HCT116 (cell line): ENCODE measurements around the gene RBMS1. TPM values are rescaled to one million over a fixed set of nuclear protein-coding genes. Genes with fewer than 3 reads are reported as not detected.

Experiments
- ATAC-seq: fragments of 200-7000 bp; cut with Tn5 transposase; 2 replicates; pipeline ENCODE4 v1.9.1; 2020; ENCODE audit warnings: mild to moderate bottlenecking, moderate library complexity
- BruUV-seq: library from RNA; stranded (reverse); fragments of 400-500 nt; replicated peaks from 2 replicates; lab custom pipeline; 2021; lab: Mats Ljungman, UMichigan
- CTCF ChIA-PET: fragments of 300-600 bp; sonication (Branson Sonifier 250); formaldehyde crosslinking; loops from one replicate; lab custom pipeline; 2021; ENCODE audit warnings: antibody characterized with exemption; lab: Charles Lee
- POLR2A ChIA-PET: fragments of 300-600, 350-600 bp; sonication (Branson Sonifier 250); formaldehyde crosslinking; loops from one replicate; lab custom pipeline; 2021; ENCODE audit warnings: antibody characterized with exemption; lab: Charles Lee
- RAD21 ChIA-PET, 2 experiments: fragments of 300-600 bp; sonication (Branson Sonifier 250); formaldehyde crosslinking; loops; one replicate each; lab custom pipeline; 2023; ENCODE audit warnings: low total read pairs in 2 of 2; ENCODE audit not compliant: uncharacterized antibody in 2 of 2, unreplicated experiment in 2 of 2, low non-redundant PET in 1 of 2; lab: Charles Lee
- DNase-seq: peaks from one replicate; pipeline ENCODE4 v3.0.0-alpha.2; 2010; ENCODE audit warnings: low read depth, low spot score
- H2AFZ ChIP-seq: fragments of 200-600 bp; shearing (Covaris generic), sonication (generic); 2 replicates; pipeline ENCODE4 v1.6.1; 2017; ENCODE audit warnings: low read depth, mixed run types, mixed read lengths, antibody characterized with exemption, low read length; ENCODE audit not compliant: poor library complexity, severe bottlenecking
- H3K27ac ChIP-seq: 2 replicates; pipeline ENCODE4 v1.5.1; 2012; ENCODE audit warnings: low read depth, low read length
- H3K27me3 ChIP-seq: fragments of 200-600 bp; sonication (generic); 2 replicates; pipeline ENCODE4 v1.6.1; 2016; ENCODE audit warnings: mixed run types, low read length, mixed read lengths; ENCODE audit not compliant: insufficient read depth
- H3K36me3 ChIP-seq, 2 experiments: fragments of 200-500 bp in 1 of 2; fragments of 200-600 bp in 1 of 2; sonication (Bioruptor generic) in 1 of 2; sonication (generic) in 1 of 2; 2 replicates each; pipeline versions ENCODE4 v1.5.1 to v1.6.1; 2014 to 2016; ENCODE audit warnings: low read length in 2 of 2, inconsistent platforms in 1 of 2, mixed read lengths in 1 of 2, mixed run types in 1 of 2; ENCODE audit not compliant: insufficient read depth in 2 of 2, control insufficient read depth in 1 of 2
- H3K4me1 ChIP-seq, 2 experiments: fragments of 200-600 bp in 1 of 2; sonication (generic) in 1 of 2; 2 replicates each; pipeline versions ENCODE4 v1.5.1 to v1.6.1; 2012 to 2017; ENCODE audit warnings: low read length in 2 of 2, inconsistent platforms in 1 of 2, mild to moderate bottlenecking in 1 of 2, mixed read lengths in 1 of 2, mixed run types in 1 of 2, moderate library complexity in 1 of 2; ENCODE audit not compliant: insufficient read depth in 2 of 2, control insufficient read depth in 1 of 2
- H3K4me2 ChIP-seq: fragments of 200-600 bp; sonication (generic); 2 replicates; pipeline ENCODE4 v1.6.1; 2017; ENCODE audit warnings: mixed run types, low read length, mixed read lengths
- H3K4me3 ChIP-seq, 2 experiments: fragments of 200-600 bp in 1 of 2; sonication (generic) in 1 of 2; replicated peaks in 1 of 2; 2 replicates each; pipeline ENCODE4 v1.5.1; 2011 to 2016; ENCODE audit warnings: low read length in 2 of 2, control low read depth in 1 of 2, low read depth in 1 of 2, mild to moderate bottlenecking in 1 of 2, mixed read lengths in 1 of 2, mixed run types in 1 of 2
- H3K79me2 ChIP-seq: fragments of 200-600 bp; sonication (generic); 2 replicates; pipeline ENCODE4 v1.6.1; 2017; ENCODE audit warnings: mild to moderate bottlenecking, mixed run types, low read length, moderate library complexity, mixed read lengths; ENCODE audit not compliant: insufficient read depth
- H3K9ac ChIP-seq: fragments of 200-600 bp; sonication (generic); 2 replicates; pipeline ENCODE4 v1.6.1; 2016; ENCODE audit warnings: low read length, mixed read lengths
- H3K9me2 ChIP-seq: fragments of 200-600 bp; sonication (generic), shearing (Covaris generic); 2 replicates; pipeline ENCODE4 v1.6.1; 2017; ENCODE audit warnings: mixed run types, mild to moderate bottlenecking, moderate library complexity; ENCODE audit not compliant: insufficient read depth
- H3K9me3 ChIP-seq, 2 experiments: fragments of 200-500 bp in 1 of 2; fragments of 200-600 bp in 1 of 2; sonication (Bioruptor generic) in 1 of 2; sonication (generic) in 1 of 2; 2 replicates each; pipeline ENCODE4 v1.6.1; 2014 to 2017; ENCODE audit warnings: low read length in 2 of 2, mixed read lengths in 2 of 2, inconsistent platforms in 1 of 2, low read depth in 1 of 2, mild to moderate bottlenecking in 1 of 2, mixed run types in 1 of 2, moderate library complexity in 1 of 2; ENCODE audit not compliant: control insufficient read depth in 1 of 2, insufficient read depth in 1 of 2
- H4K20me1 ChIP-seq: fragments of 200-600 bp; sonication (generic), shearing (Covaris generic); 2 replicates; pipeline ENCODE4 v1.6.1; 2017; ENCODE audit warnings: mixed run types, mild to moderate bottlenecking, moderate library complexity; ENCODE audit not compliant: insufficient read depth
- CEBPB ChIP-seq: IDR thresholded peaks from 2 replicates; pipeline ENCODE4 v1.6.1; 2012; ENCODE audit warnings: low read depth
- CTCF ChIP-seq, 3 experiments: fragments of 200-600 bp in 1 of 3; sonication (generic) in 1 of 3; IDR thresholded peaks in 2 of 3; conservative IDR thresholded peaks in 1 of 3; 2 replicates each; pipeline ENCODE4 v1.5.1; 2012 to 2017; ENCODE audit warnings: low read depth in 2 of 3, low read length in 2 of 3, antibody characterized with exemption in 1 of 3, borderline replicate concordance in 1 of 3, control low read depth in 1 of 3, mild to moderate bottlenecking in 1 of 3, mixed read lengths in 1 of 3, mixed run types in 1 of 3, moderate library complexity in 1 of 3; ENCODE audit not compliant: insufficient read depth in 1 of 3
- EZH2 ChIP-seq: fragments of 200-600 bp; sonication (generic); IDR thresholded peaks from 2 replicates; pipeline ENCODE4 v1.6.1; 2017; ENCODE audit warnings: antibody characterized with exemption, mixed run types
- EZH2phosphoT487 ChIP-seq: fragments of 200-600 bp; IDR thresholded peaks from 2 replicates; pipeline ENCODE4 v1.6.1; 2018; ENCODE audit warnings: antibody characterized with exemption, borderline replicate concordance
- REST ChIP-seq: IDR thresholded peaks from 2 replicates; pipeline ENCODE4 v1.6.1; 2012; ENCODE audit warnings: low read depth
- SIN3A ChIP-seq: IDR thresholded peaks from 2 replicates; pipeline ENCODE4 v1.6.1; 2012; ENCODE audit warnings: low read depth
- ZNF274 ChIP-seq: fragments of 200-500 bp; sonication (Bioruptor generic); IDR thresholded peaks from 2 replicates; pipeline ENCODE4 v1.6.1; 2014; ENCODE audit warnings: mild to moderate bottlenecking, low read depth, low read length, inconsistent platforms
- intact Hi-C: fragments of 100-400 bp; cut with micrococcal nuclease; formaldehyde crosslinking; loops from 2 replicates; pipeline ENCODE4 v1.10.0; 2022
- total RNA-seq: library from RNA; stranded (reverse); gene quantifications from one replicate; pipeline ENCODE4 v1.2.1, GENCODE V29; 2021; ENCODE audit not compliant: unreplicated experiment
- TF ChIP-seq, protein P1 (sequence below): IDR thresholded peaks from 2 replicates; pipeline ENCODE4 v1.6.1; 2012
- TF ChIP-seq, protein P2 (sequence below): IDR thresholded peaks from 2 replicates; pipeline ENCODE4 v1.6.1; 2012

The RBMS1 gene
- total RNA-seq, 1 experiment from 2014 or later: 17.6 TPM

DNA sequence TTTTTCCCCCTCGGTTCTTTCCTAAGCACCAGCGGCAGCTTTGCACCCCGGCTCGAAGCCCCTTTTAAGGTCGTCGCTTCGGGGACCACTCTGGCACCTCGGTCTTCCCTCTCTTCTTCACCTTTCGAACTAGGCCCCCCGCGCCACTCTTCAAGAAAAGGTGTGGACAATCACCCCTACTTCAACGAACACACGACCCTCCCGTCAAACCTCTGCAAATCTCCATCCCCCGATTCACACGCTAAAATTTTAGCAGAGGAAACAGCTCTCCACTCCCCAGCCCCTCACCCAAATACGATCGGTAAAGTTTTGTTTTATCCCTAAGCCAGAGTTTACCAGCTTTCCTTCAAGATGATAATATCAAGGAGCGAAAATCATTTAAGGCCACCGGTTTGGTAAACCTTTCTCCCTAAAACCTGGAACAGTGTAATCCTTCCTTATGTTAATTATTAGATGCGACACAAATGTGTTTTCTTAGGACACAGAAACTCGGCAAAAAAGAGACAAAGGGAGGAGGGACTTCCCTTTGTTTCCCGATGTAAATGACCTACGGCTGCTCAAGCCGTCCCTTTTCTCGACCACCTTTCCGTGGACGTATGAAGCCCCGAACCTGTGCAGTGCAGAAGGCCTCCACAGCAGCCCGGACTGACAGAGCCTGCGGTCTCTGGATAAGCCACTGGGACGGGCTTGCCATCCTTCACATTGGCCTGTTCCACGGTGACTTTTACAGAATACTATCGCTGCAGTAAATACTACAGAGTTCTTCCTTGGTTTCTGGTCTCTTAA is 85.2 kb downstream of the RBMS1 start:
- Histone ChIP-seq H3K9me2 (no peaks in the 10 kb centered on the region), H3K4me2 (peak overlapping the region; percentile 47), H2AFZ (no peak overlapping the region), H3K9me3 (no peaks in the 10 kb centered on the region), H3K36me3 (no peaks in the 10 kb centered on the region), H4K20me1 (no peaks in the 10 kb centered on the region)
- no TSS peak for BruUV-seq
- DNase-seq: no peak
- POLR2A ChIA-PET: interaction anchor here (1.2 kb wide), 1 partner anchor 85 kb away, joined by 3 read pairs; no protein-coding TSS in a partner anchor
- RAD21 ChIA-PET: no interaction called here
- intact Hi-C loops: no loop called here
- TF ChIP-seq CEBPB: no peak
- TF ChIP-seq, protein P1, sequence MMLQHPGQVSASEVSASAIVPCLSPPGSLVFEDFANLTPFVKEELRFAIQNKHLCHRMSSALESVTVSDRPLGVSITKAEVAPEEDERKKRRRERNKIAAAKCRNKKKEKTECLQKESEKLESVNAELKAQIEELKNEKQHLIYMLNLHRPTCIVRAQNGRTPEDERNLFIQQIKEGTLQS: no peak
- TF ChIP-seq, protein P2, sequence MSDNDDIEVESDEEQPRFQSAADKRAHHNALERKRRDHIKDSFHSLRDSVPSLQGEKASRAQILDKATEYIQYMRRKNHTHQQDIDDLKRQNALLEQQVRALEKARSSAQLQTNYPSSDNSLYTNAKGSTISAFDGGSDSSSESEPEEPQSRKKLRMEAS: no peak
- no peak for TF ChIP-seq EZH2phosphoT487
- no peak for TF ChIP-seq REST
- no peak for TF ChIP-seq CTCF (IDR thresholded peaks at IDR 0.05 in 2 of 3, conservative IDR thresholded peaks at IDR 0.05 in 1 of 3; ENCODE audit: borderline replicate concordance in 1 of 3, insufficient read depth in 1 of 3, low read depth in 2 of 3, low read length in 2 of 3)
- no peak for TF ChIP-seq SIN3A
- TF ChIP-seq ZNF274: no peak
- TF ChIP-seq EZH2: no peak
- TF ChIP-seq, all 23 proteins: peak for 0
- Histone ChIP-seq H3K9ac (no peak overlapping the region), H3K27me3 (no peaks in the 10 kb centered on the region), H3K79me2 (peaks cover 18% of the 10 kb centered on the region; the same call in 1 of the 2 replicates), H3K4me1 (peaks cover 3 to 34% of the 10 kb centered on the region in 2 experiments; a peak in 3 of 4 replicates), H3K4me3 (no peak overlapping the region), H3K27ac (no peak overlapping the region)
- CTCF ChIA-PET: no interaction called here
- no peak for ATAC-seq
